Activated naive CD4-positive, alpha-beta T cell treated with Interleukin-2 at 50 U/mL for 16 hours (primary cell): ENCODE results near the gene ABCC1.
A peak's percentile ranks its signal among the peaks of the same experiment; 100 is the strongest.

ENCODE experiments used
- DNase-seq: peaks from one replicate; pipeline ENCODE4 v3.0.0-alpha.2; 2020

ABCC1 gene

GRCh38 chr16:16021988-16022682 lies 72.7 kb downstream of the ABCC1 start:
- no peak for DNase-seq

- DNase-seq: no peak
Measured at GRCh38 chr16:16022683-16023064, 73.3 kb downstream of the ABCC1 start.

GRCh38 chr16:16025214-16025968 lies 76.0 kb downstream of the ABCC1 start:
- DNase-seq: peak; percentile 75

- no peak for DNase-seq
Measured at GRCh38 chr16:16027728-16028310, 78.4 kb downstream of the ABCC1 start.

- DNase-seq: no peak
Measured at GRCh38 chr16:16028311-16028999, 79.0 kb downstream of the ABCC1 start.

- no peak for DNase-seq
Measured at GRCh38 chr16:16029431-16030011, 80.1 kb downstream of the ABCC1 start.

- DNase-seq: no peak
Measured at GRCh38 chr16:16030449-16030848, 81.0 kb downstream of the ABCC1 start.

GRCh38 chr16:16031401-16031800 lies 82.0 kb downstream of the ABCC1 start:
- DNase-seq: no peak

GRCh38 chr16:16032271-16032979 lies 83.0 kb downstream of the ABCC1 start:
- DNase-seq: no peak

- DNase-seq: peak; percentile 13
Measured at GRCh38 chr16:16033208-16033717, 83.8 kb downstream of the ABCC1 start.

GRCh38 chr16:16036359-16036792 lies 87.0 kb downstream of the ABCC1 start:
- no peak for DNase-seq

GRCh38 chr16:16037521-16037920 lies 88.1 kb downstream of the ABCC1 start:
- no peak for DNase-seq

GRCh38 chr16:16037970-16038369 lies 88.6 kb downstream of the ABCC1 start:
- DNase-seq: no peak

- DNase-seq: no peak
Measured at GRCh38 chr16:16038950-16039349, 89.5 kb downstream of the ABCC1 start.

GRCh38 chr16:16041196-16041892 lies 91.9 kb downstream of the ABCC1 start:
- DNase-seq: no peak

- no peak for DNase-seq
Measured at GRCh38 chr16:16042076-16042475, 92.7 kb downstream of the ABCC1 start.

GRCh38 chr16:16045296-16045695 lies 95.9 kb downstream of the ABCC1 start:
- no peak for DNase-seq

- no peak for DNase-seq
Measured at GRCh38 chr16:16045879-16046278, 96.5 kb downstream of the ABCC1 start.

- no peak for DNase-seq
Measured at GRCh38 chr16:16047761-16048160, 98.3 kb downstream of the ABCC1 start.

- no peak for DNase-seq
Measured at GRCh38 chr16:16048904-16049582, 99.6 kb downstream of the ABCC1 start.

GRCh38 chr16:16050106-16050505 lies 100.7 kb downstream of the ABCC1 start:
- no peak for DNase-seq
